BLaER1 treated with 17β-estradiol and CSF1 and Interleukin-3, amounts not matched to agents 10 nM and 100 nM (cell line): ENCODE data around the gene CFAP410.
"Not testable (repeated sequence)": the region's sequence is repeated elsewhere in the genome, so short reads cannot be mapped to it uniquely, and the experiment has no call there.

Experiments used
- H3K27ac ChIP-seq, 11 experiments: shearing (Covaris generic); formaldehyde crosslinking; 2 replicates each; pipeline ENCODE4 v1.8.1; 2022
- H3K27me3 ChIP-seq, 11 experiments: shearing (Covaris generic); formaldehyde crosslinking; 2 replicates each; pipeline ENCODE4 v1.8.1; 2022
- H3K36me3 ChIP-seq, 11 experiments: shearing (Covaris generic); formaldehyde crosslinking; 2 replicates each; pipeline ENCODE4 v1.8.1; 2022
- H3K4me1 ChIP-seq, 10 experiments: shearing (Covaris generic); formaldehyde crosslinking; 2 replicates each; pipeline ENCODE4 v1.8.1; 2022
- H3K4me2 ChIP-seq, 11 experiments: shearing (Covaris generic); formaldehyde crosslinking; 2 replicates each; pipeline ENCODE4 v1.8.1; 2022
- H3K4me3 ChIP-seq, 10 experiments: shearing (Covaris generic); formaldehyde crosslinking; 2 replicates each; pipeline ENCODE4 v1.8.1; 2022
- H3K9ac ChIP-seq, 11 experiments: shearing (Covaris generic); formaldehyde crosslinking; 2 replicates each; pipeline ENCODE4 v1.8.1; 2022
- H3K9me3 ChIP-seq, 11 experiments: shearing (Covaris generic); formaldehyde crosslinking; replicated peaks in 1 of 11; 2 replicates each; pipeline ENCODE4 v1.8.1; 2022
- H4K20me1 ChIP-seq, 11 experiments: shearing (Covaris generic); formaldehyde crosslinking; 2 replicates each; pipeline ENCODE4 v1.8.1; 2022
- Cebpa-rat ChIP-seq, 11 experiments: shearing (Covaris generic); IDR thresholded peaks; 2 replicates each; pipeline ENCODE4 v1.8.1; 2022

The CFAP410 gene

DNA sequence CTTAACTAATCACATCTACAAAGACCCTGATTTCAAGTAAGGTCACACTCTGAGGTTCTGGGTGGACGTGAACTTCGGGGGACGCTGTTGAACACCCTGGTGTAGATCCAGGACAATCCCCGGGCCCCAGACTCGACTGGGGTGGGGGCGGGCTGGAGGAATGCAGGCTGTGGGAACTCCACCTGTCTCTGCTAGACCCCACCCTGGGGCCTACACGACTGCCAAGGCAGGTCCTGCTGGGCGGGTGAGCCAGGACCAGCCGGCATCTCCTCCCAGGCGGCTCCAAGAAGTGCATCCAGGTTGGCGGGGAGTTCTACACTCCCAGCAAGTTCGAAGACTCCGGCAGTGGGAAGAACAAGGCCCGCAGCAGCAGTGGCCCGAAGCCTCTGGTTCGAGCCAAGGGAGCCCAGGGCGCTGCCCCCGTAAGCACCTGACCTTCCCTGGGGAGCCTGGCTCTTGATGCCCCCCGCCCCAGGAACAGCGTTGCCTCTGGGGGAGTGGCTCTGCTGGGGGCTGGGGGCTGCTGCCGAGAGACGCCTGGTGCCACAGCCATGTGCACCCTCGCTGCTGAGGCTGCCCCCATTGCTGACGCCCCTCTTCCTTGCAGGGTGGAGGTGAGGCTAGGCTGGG is 49.7 kb downstream of the CFAP410 start:
- Histone ChIP-seq H3K4me2 (no peak overlapping the region), H3K4me1 (peaks cover 12 to 42% (median 29%) of the 10 kb centered on the region in 10 experiments), H3K36me3 (no peaks in the 10 kb centered on the region), H3K27me3 (no peaks in the 10 kb centered on the region), H4K20me1 (peaks cover 0 to 17% (median 0%) of the 10 kb centered on the region in 11 experiments; a peak in 1 of 22 replicates), H3K9ac (no peak overlapping the region), H3K4me3 (no peak overlapping the region), H3K9me3 (no peaks in the 10 kb centered on the region), H3K27ac (no peak overlapping the region)
- TF ChIP-seq Cebpa-rat (IDR thresholded peaks at IDR 0.05) = no peak

- peaks cover 0 to 17% (median 0%) of the 10 kb centered on the region in 11 experiments; a peak in 2 of 22 replicates for H4K20me1 ChIP-seq
- peaks cover 18 to 47% (median 36%) of the 10 kb centered on the region in 10 experiments for H3K4me1 ChIP-seq
- no peaks in the 10 kb centered on the region for H3K36me3 ChIP-seq
- no peak for TF ChIP-seq Cebpa-rat (IDR thresholded peaks at IDR 0.05)
- H3K9ac ChIP-seq = no peak overlapping the region
- H3K27me3 ChIP-seq = peaks cover 0 to 6% (median 0%) of the 10 kb centered on the region in 11 experiments; a peak in 1 of 22 replicates
- H3K27ac ChIP-seq = no peak overlapping the region
- H3K4me3 ChIP-seq = no peak overlapping the region
- no peaks in the 10 kb centered on the region for H3K9me3 ChIP-seq
- H3K4me2 ChIP-seq = no peak overlapping the region
Observed at GRCh38 chr21:44288251-44289110, 50.7 kb downstream of the CFAP410 start.

DNA sequence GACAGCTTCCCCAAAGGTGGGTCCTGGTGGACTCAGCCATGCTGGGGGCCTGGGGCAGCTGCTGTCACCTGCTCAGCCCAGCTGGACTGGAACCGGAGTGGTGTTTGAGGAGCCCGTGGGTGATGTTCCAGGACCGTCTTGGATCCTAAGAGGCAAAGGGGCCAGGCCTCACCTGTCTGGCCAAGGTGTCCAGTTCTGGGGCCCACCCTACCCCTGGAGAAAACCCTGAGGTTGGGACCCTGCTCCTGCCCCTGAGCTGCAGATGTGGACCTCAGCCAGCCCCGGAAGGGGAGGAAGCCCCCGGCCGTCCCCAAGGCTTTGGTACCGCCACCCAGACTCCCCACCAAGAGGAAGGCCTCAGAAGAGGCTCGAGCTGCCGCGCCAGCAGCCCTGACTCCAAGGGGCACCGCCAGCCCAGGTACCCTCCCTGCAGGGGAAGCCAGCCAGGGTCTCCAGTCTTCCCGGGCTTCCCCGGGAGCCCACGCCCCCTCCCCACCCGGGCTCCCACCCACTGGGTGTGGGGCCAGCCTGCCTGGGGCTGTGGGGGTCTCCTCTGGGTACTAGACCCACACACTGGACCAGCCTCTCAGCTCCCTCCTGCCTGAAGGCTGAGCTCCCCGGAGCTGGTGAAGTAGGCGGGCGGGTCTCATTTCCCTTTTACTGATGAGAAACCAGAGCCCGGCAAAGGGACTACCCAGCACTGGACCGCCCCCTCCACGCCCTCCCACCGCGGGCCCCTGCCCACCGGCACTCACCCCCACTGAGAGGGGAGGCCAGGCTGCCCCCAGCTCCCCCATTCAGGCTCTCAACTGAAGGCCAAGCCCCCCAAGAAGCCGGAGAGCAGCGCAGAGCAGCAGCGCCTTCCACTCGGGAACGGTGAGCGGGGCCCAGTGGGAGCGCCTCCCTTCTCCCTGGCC is 52.2 kb downstream of the CFAP410 start:
- no peak overlapping the region for H3K27ac ChIP-seq
- H3K4me1 ChIP-seq = peaks cover 18 to 55% (median 50%) of the 10 kb centered on the region in 10 experiments
- H3K4me2 ChIP-seq = peak overlapping the region; percentile 5 to 55 (median 39); a peak in 18 of 22 replicates
- TF ChIP-seq Cebpa-rat (IDR thresholded peaks at IDR 0.05) = no peak
- no peaks in the 10 kb centered on the region for H3K36me3 ChIP-seq
- H4K20me1 ChIP-seq = peaks cover 0 to 17% (median 0%) of the 10 kb centered on the region in 11 experiments; a peak in 2 of 22 replicates
- H3K9ac ChIP-seq = peak overlapping the region in 1 of 11 experiments; percentile 33; a peak in 2 of 22 replicates
- peaks cover 0 to 6% (median 0%) of the 10 kb centered on the region in 11 experiments; a peak in 1 of 22 replicates for H3K27me3 ChIP-seq
- no peaks in the 10 kb centered on the region for H3K9me3 ChIP-seq
- H3K4me3 ChIP-seq = no peak overlapping the region

- Histone ChIP-seq H4K20me1 (peaks cover 0 to 17% (median 0%) of the 10 kb centered on the region in 11 experiments; a peak in 2 of 22 replicates), H3K36me3 (no peaks in the 10 kb centered on the region), H3K27me3 (peaks cover 0 to 6% (median 0%) of the 10 kb centered on the region in 11 experiments; a peak in 1 of 22 replicates), H3K4me2 (peak overlapping the region in 8 of 11 experiments; percentile 5 to 55 (median 38); a peak in 11 of 22 replicates), H3K9me3 (no peaks in the 10 kb centered on the region), H3K4me3 (no peak overlapping the region), H3K4me1 (peaks cover 18 to 62% (median 58%) of the 10 kb centered on the region in 10 experiments), H3K27ac (no peak overlapping the region), H3K9ac (no peak overlapping the region)
- no peak for TF ChIP-seq Cebpa-rat (IDR thresholded peaks at IDR 0.05)
Observed at GRCh38 chr21:44286086-44286715, 53.0 kb downstream of the CFAP410 start.

GRCh38 chr21:44285138-44285992 is 53.8 kb downstream of the CFAP410 start, which contains the start of gene AIRE:
Gene AIRE, plus strand, starts transcription at chr21:44285876. Its CDS starts 131 bp downstream, at chr21:44286007.
- no peaks in the 10 kb centered on the region for H3K9me3 ChIP-seq
- no peak within 1 kb of the TSS for H3K27ac ChIP-seq
- no peak within 1 kb of the TSS for H3K4me3 ChIP-seq
- peaks cover 18 to 71% (median 66%) of the 10 kb centered on the region in 10 experiments for H3K4me1 ChIP-seq
- H3K9ac ChIP-seq = peak within 1 kb of the TSS in 2 of 11 experiments; percentile 9 to 33; a peak in 1 of 22 replicates
- peak within 1 kb of the TSS in 9 of 11 experiments; percentile 61 to 89 (median 74); a peak in 18 of 22 replicates for H3K4me2 ChIP-seq
- H4K20me1 ChIP-seq = peaks cover 0 to 9% (median 0%) of the 10 kb centered on the region in 11 experiments; a peak in 2 of 22 replicates
- no peaks in the 10 kb centered on the region for H3K36me3 ChIP-seq
- peaks cover 0 to 6% (median 0%) of the 10 kb centered on the region in 11 experiments; a peak in 1 of 22 replicates for H3K27me3 ChIP-seq
- TF ChIP-seq Cebpa-rat (IDR thresholded peaks at IDR 0.05) = no peak

DNA sequence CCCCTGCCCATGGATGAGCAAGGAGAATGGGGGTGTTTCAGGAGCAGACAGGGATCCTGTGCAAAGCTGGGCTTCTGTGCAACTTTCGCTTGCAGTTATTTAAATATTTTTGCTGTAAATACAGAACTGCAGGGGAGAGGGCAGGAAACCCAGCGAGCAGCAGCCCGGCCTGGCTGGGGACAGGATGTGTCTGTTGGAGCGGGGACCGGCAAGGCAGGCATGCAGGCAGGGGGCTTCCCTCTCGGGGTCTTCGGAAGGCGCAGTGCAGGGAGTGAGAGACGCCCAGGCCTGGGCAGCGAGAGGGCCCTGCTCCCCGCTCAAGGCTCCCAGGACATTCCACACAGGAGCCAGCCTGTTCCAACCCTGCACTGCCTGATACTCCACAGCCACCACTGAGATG is 55.2 kb downstream of the CFAP410 start:
- Histone ChIP-seq H3K27ac (no peak overlapping the region; a peak in 1 of 22 replicates), H3K27me3 (peaks cover 0 to 14% (median 0%) of the 10 kb centered on the region in 11 experiments; a peak in 3 of 22 replicates), H3K4me2 (peak overlapping the region; percentile 56 to 89 (median 73)), H3K9me3 (no peaks in the 10 kb centered on the region), H3K9ac (peak overlapping the region in 5 of 11 experiments; percentile 25 to 50 (median 35); a peak in 7 of 22 replicates), H4K20me1 (no peaks in the 10 kb centered on the region; a peak in 2 of 22 replicates), H3K4me3 (no peak overlapping the region), H3K4me1 (peaks cover 18 to 85% (median 78%) of the 10 kb centered on the region in 10 experiments), H3K36me3 (no peaks in the 10 kb centered on the region)
- TF ChIP-seq Cebpa-rat (IDR thresholded peaks at IDR 0.05) = no peak

GRCh38 chr21:44283211-44283785 is 55.9 kb downstream of the CFAP410 start:
- H3K4me1 ChIP-seq = peaks cover 18 to 87% (median 78%) of the 10 kb centered on the region in 10 experiments
- not testable (repeated sequence) for H3K36me3 ChIP-seq, H4K20me1 ChIP-seq, H3K4me3 ChIP-seq, H3K27ac ChIP-seq, H3K9me3 ChIP-seq, H3K9ac ChIP-seq
- H3K4me2 ChIP-seq = peak overlapping the region in 10 of 11 experiments; percentile 60 to 89 (median 74); a peak in 19 of 22 replicates
- H3K27me3 ChIP-seq = peaks cover 0 to 14% (median 0%) of the 10 kb centered on the region in 11 experiments; a peak in 3 of 22 replicates
